ENCODE results near the gene ACAD10.

- TF ChIP-seq POLR2AphosphoS5 (IDR thresholded peaks at IDR 0.05) (no peak), CTCF (IDR thresholded peaks at IDR 0.05 in 8 of 11, conservative IDR thresholded peaks at IDR 0.05 in 3 of 11) (no peak)
Observed at GRCh38 chr12:111699962-111700361, 14.1 kb downstream of the ACAD10 start.
